Measurements from ENCODE around the gene LSM14A.
"Not testable (repeated sequence)": the region's sequence is repeated elsewhere in the genome, so short reads cannot be mapped to it uniquely, and the experiment has no call there.

Gene LSM14A

DNA sequence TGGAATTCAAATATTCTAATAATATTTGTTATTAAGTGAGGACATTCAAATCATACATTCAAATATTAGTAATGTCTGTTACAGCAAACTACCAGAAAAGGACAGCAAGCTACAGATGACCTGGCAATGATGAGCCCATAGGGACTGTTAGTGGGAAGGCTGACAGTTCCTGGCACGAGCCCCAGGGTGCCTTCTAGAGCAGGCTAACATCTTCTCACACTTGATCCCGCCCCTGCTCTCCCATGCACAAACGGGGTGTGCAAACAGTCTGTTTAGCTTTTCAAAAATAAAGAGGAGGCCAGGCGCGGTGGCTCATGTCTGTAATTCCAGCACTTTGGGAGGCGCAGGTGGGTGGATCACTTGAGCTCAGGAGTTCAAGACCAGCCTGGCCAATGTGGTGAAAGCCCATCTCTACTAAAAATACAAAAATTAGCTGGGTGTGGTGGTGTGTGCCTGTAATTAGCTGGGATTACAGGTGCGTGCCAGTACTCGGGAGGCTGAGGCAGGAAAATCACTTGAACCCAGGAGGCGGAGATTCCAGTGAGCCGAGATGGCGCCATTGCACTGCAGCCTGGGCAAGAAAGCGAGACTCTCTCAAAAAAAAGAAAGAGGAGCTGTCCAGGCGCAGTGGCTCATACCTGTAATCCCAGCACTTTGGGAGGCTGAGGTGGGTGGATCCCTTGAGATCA is 72.5 kb downstream of the LSM14A start:
- no peak overlapping the region for H3K4me3 ChIP-seq (replicated peaks; ENCODE audit: insufficient read depth, low read length)
- TF ChIP-seq POLR2AphosphoS5 (IDR thresholded peaks at IDR 0.05; ENCODE audit: low read depth) (no peak), GABPA (IDR thresholded peaks at IDR 0.05; ENCODE audit: low read depth) (no peak), REST (IDR thresholded peaks at IDR 0.05; ENCODE audit: insufficient replicate concordance, low read depth) (no peak), SPI1 (IDR thresholded peaks at IDR 0.05; ENCODE audit: borderline replicate concordance, low read depth) (no peak)
- TF ChIP-seq, protein P1, sequence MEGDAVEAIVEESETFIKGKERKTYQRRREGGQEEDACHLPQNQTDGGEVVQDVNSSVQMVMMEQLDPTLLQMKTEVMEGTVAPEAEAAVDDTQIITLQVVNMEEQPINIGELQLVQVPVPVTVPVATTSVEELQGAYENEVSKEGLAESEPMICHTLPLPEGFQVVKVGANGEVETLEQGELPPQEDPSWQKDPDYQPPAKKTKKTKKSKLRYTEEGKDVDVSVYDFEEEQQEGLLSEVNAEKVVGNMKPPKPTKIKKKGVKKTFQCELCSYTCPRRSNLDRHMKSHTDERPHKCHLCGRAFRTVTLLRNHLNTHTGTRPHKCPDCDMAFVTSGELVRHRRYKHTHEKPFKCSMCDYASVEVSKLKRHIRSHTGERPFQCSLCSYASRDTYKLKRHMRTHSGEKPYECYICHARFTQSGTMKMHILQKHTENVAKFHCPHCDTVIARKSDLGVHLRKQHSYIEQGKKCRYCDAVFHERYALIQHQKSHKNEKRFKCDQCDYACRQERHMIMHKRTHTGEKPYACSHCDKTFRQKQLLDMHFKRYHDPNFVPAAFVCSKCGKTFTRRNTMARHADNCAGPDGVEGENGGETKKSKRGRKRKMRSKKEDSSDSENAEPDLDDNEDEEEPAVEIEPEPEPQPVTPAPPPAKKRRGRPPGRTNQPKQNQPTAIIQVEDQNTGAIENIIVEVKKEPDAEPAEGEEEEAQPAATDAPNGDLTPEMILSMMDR (IDR thresholded peaks at IDR 0.05; ENCODE audit: insufficient read depth, low read length) = no peak
- no peak for DNase-seq (ENCODE audit: low read depth in 1 of 2, low spot score in 1 of 2)
- no peaks in the 10 kb centered on the region for H3K27me3 ChIP-seq (ENCODE audit: insufficient read depth, poor library complexity, severe bottlenecking)
- no peak overlapping the region for H3K27ac ChIP-seq (replicated peaks)

- H3K27ac ChIP-seq (replicated peaks) = no peak overlapping the region
- no peak for DNase-seq (ENCODE audit: low read depth in 1 of 2, low spot score in 1 of 2)
- no peak overlapping the region for H3K4me3 ChIP-seq (replicated peaks; ENCODE audit: insufficient read depth, low read length)
- TF ChIP-seq, protein P1 (IDR thresholded peaks at IDR 0.05; ENCODE audit: insufficient read depth, low read length) = no peak
- TF ChIP-seq GABPA (IDR thresholded peaks at IDR 0.05; ENCODE audit: low read depth) = no peak
- TF ChIP-seq SPI1 (IDR thresholded peaks at IDR 0.05; ENCODE audit: borderline replicate concordance, low read depth) = no peak
- no peak for TF ChIP-seq REST (IDR thresholded peaks at IDR 0.05; ENCODE audit: insufficient replicate concordance, low read depth)
- no peak for TF ChIP-seq POLR2AphosphoS5 (IDR thresholded peaks at IDR 0.05; ENCODE audit: low read depth)
- no peaks in the 10 kb centered on the region for H3K27me3 ChIP-seq (ENCODE audit: insufficient read depth, poor library complexity, severe bottlenecking)
Observed at GRCh38 chr19:34246340-34246739, 74.0 kb downstream of the LSM14A start.

DNA sequence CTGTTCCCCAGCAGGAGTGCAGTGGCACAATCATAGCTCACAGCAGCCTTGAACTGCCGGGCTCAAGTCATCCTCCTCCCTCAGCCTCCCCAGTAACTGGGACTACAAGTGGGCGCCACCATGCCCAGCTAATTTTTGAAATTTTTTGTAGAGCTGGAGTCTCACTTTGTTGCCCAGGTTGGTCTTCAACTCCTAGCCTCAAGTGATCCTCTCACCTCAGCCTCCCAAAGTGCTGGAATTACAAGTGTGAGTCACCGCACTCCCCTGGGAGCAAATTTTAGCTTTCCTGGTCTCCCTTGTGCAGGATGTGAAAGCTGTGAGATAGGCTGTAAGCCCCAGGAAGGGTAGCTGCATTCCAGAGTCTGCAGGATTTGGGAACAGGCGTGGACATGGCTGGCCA is 76.6 kb downstream of the LSM14A start:
- no peak for DNase-seq (ENCODE audit: low read depth in 1 of 2, low spot score in 1 of 2)
- no peak for TF ChIP-seq POLR2AphosphoS5 (IDR thresholded peaks at IDR 0.05; ENCODE audit: low read depth)
- TF ChIP-seq SPI1 (IDR thresholded peaks at IDR 0.05; ENCODE audit: borderline replicate concordance, low read depth) = no peak
- TF ChIP-seq, protein P1 (IDR thresholded peaks at IDR 0.05; ENCODE audit: insufficient read depth, low read length) = no peak
- no peak for TF ChIP-seq REST (IDR thresholded peaks at IDR 0.05; ENCODE audit: insufficient replicate concordance, low read depth)
- no peak for TF ChIP-seq GABPA (IDR thresholded peaks at IDR 0.05; ENCODE audit: low read depth)
- H3K27ac ChIP-seq (replicated peaks) = no peak overlapping the region
- H3K4me3 ChIP-seq (replicated peaks; ENCODE audit: insufficient read depth, low read length) = no peak overlapping the region
- no peaks in the 10 kb centered on the region for H3K27me3 ChIP-seq (ENCODE audit: insufficient read depth, poor library complexity, severe bottlenecking)

DNA sequence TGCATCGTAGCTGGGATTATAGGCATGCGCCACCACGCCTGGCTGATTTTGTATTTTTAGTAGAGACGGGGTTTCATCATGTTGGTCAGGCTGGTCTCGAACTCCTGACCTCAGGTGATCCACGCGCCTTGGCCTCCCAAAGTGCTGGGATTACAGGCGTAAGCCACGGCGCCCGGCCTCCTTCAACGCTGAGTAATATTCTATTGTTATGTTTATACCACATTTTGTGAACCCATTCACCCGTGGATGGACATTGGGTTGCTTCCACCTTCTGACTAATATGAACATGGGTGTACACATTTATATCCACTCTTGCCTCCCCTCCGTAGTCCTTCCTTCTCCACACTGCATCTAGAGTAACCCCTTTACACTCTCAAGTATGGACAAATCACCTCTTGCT is 80.9 kb downstream of the LSM14A start:
- not testable (repeated sequence) for DNase-seq (ENCODE audit: low read depth in 1 of 2, low spot score in 1 of 2); H3K4me3 ChIP-seq (replicated peaks; ENCODE audit: insufficient read depth, low read length); H3K27me3 ChIP-seq (ENCODE audit: insufficient read depth, poor library complexity, severe bottlenecking); H3K27ac ChIP-seq (replicated peaks)

DNA sequence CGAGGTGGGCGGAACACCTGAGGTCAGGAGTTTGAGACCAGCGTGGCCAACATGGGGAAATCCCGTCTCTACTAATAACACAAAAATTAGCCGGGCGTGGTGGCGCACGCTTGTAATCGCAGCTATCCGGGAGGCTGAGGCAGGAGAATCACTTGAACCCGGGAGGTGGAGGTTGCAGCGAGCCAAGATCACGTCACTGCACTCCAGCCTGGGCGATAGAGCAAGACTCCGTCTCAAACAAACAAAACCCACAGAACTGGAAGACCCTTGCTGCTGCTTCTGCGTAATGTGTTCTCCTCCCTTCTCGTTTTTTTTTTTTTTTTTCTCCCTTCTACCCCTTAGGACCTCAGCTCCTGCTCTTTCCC is 81.4 kb downstream of the LSM14A start:
- not testable (repeated sequence) for H3K27ac ChIP-seq (replicated peaks); DNase-seq (ENCODE audit: low read depth in 1 of 2, low spot score in 1 of 2); H3K27me3 ChIP-seq (ENCODE audit: insufficient read depth, poor library complexity, severe bottlenecking)
- H3K4me3 ChIP-seq (replicated peaks; ENCODE audit: insufficient read depth, low read length) = peak overlapping the region; percentile 82
